Measurements from ENCODE around the gene MORN1.

Gene MORN1

GRCh38 chr1:2418791-2419320, 27.5 kb upstream of the MORN1 start:
- no peak for DNase-seq

- no peak for DNase-seq
These were observed 26.5 kb upstream of the MORN1 start for GRCh38 chr1:2417833-2418225.

DNA sequence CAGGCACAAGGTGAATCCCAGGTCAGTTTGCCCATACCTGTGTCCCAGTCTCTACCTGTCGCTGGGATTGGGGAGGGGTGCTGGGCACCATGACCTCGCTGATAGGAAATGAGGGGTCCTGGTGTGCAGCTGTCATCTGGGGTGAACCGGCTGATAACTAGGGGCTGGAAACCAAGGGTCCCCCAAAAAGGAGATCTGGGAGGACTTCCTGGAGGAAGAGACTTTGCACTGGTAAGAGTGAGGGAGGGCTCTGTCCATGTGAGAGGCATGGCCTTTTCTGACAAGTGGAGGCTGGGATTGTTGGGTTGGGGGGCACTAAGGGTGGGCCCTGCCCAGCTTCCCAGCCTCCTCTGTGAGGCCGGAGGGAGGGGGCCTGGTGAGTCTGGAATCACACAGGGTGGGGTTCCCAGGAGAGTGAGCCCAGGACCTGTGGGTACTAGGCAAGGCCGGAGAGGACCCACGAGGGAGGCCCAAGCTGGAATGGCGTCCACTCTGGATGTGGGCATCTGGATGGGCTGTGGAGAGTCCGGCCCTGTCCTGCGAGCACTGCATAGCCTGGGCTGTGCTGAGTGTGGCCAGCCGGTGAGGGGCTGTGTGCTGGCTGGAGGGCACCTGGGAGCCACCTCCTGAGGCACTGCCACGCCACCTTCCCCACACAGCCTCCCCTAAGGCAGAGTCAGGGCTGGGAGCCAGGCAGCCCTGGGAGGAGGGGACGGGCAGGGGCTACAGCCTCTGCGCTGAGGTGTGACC, 25.9 kb upstream of the MORN1 start:
- no peak for DNase-seq

DNA sequence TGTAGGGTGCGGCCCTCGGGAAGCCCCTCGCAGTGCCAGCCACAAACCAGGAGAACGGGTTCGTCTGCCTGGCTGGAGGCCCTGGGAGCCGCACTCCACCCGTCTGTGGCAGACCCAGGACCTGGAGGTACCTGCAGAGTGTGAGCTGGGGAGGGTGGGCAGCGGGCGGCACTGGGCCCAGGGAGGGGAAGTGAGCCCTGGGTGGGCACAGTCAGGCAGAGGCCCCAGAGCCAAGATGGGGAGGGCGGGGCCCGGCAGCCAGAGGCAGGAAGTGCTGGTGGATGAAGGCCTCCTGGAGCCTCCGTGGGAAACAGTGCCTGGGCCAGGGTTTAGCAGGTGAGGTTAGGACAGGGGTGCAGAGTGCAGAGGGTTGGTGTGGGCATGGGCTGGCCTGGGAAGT, 25.0 kb upstream of the MORN1 start:
- no peak for DNase-seq

- DNase-seq, result peak; percentile 16
These were observed 24.5 kb upstream of the MORN1 start for GRCh38 chr1:2415801-2416208.

GRCh38 chr1:2415337-2415736, 24.0 kb upstream of the MORN1 start:
- no peak for DNase-seq

DNA sequence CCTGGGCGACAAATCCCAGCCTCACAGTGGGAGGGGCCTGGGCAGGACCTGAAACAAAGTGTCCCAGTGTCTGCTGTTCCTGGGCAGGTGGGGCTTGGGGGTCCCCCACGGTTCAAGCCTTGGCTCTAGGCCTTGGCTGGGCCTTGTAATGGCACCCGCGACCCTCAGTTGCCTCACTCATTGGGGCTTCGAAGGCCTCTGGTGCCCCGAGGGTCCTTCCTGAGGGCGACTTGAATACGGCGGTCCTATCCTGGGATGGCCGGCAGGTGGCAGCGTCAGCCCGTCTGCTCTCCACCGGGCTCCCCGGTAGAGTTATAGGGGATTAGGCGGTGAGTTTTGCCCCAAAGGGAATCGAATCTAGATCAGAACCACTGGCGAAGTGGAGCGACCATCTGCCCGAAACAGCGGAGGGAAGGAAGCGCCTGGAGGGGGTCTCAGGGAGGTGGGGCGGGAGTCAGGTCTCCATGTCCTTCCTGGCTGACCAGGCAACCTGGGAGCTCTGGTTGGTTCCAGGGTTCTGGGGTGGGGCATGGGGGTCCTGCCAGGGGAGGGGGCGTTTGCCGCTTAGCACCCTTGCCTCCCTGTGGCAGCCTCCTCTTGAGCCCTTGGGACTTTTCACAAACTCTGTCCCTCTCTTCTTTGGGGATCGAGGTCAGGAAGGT, 23.1 kb upstream of the MORN1 start:
- DNase-seq, result peak; percentile 4

- peak; percentile 2 for DNase-seq
These were observed 22.3 kb upstream of the MORN1 start for GRCh38 chr1:2413495-2414296.

DNA sequence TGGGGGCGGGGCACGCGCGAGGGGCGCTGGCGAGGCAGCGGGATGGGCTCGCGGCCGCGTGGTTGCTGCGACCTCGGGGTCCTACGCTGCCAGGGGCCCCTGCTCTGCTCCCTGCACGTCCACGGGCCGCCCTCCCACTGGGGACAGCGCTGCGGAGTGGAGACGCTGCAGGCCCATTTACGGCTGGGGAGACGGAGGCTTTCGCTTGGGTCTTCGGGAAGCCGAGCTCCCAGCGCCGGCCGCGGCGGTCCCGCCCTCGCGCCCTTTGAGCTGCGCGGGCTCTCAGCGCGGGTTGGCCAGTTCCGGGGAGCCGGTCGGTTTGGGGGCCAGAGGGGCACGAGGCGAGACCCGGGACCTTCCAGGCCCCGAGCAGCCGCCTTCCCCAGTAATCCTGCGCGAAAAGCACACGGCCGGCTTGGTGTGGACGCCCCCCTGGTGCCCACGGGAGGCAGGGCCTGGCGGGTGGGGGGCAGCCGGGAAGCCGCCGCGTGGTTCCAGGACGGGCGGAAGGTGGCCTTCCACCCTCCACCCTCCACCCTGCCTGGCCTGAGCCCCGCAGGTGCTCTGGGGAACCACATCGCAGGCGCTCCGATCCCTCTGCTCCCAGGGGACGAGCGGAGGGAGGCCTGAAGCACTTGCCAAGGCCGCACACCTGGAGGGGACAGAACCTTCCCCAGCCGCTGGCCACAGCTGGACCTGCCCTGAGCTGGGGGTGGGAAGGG, 21.6 kb upstream of the MORN1 start:
- DNase-seq, result no peak

DNA sequence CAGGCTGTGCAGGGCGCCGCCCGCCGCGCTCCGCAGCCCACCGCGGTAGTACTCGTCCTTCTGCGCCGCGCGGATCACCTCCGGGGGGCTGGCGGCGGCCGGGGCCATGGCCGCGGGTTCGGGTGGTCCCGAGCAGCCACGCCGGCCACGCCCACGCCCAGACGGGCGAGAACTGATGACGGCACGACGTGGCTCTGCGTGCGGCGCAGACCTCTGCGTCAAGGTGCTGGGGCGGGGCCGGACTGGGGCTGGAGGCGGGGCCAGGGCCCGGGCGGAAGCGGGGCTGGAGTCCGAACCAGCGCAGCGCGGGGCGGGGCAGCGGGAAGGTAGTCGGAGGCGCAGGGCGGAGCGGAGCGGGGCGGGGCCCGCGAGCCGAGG, 21.0 kb upstream of the MORN1 start, which contains the start of gene PEX10:
Gene PEX10 (minus strand): TSS at position 170 of the 378 bp plus-strand sequence. CDS start 62 bp downstream, at position 108.
- DNase-seq, result peak; percentile 70

DNA sequence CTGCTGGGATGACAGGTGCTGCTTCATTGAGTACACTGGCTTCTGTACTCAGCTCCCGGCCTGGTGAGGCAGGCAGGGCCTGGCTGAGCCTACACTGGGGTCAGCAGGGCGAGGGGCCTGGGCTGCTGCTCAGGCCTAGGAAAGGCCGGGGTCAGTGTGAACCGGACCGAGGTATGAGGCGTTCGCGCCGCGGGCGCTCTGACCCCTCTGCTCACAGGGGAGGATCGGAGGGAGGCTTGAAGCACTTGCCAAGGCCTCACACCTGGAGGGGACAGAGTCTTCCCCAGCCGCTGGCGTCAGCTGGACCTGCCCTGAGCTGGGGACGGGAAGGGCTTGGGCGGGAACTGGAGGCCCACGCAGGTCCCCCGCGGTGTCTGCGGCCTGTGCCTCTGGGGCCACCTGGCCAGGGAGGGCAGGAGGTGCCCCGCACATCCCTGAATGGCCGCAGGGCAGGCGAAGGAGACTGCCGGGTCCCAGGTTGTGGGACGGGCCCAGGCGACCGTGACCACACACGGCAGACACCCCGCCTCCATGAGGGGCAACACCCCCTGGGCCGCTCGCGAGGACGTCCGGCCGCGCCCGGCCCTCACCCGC, 20.5 kb upstream of the MORN1 start:
- DNase-seq, result no peak

DNA sequence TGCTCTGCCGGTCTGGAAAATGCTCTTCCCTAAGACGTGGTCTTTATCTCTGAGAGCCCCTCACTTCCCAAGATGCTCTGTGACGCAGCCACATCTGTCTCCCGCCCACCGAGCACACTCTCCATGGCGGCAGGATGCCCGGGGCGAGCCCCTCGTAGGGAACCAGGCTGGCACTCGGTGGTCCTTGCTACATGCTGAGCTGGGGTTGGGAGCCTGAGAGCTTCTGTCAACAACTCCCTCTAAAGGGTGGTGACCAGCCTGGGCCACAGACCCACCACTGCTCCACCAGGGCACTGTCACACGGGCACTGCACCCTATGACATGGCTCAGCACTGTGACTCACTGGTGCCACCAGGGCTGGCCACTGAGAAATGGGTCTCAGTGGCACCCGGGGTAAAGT, 18.4 kb upstream of the MORN1 start:
- DNase-seq, result no peak

GRCh38 chr1:2408859-2409276, 17.5 kb upstream of the MORN1 start:
- no peak for DNase-seq

DNA sequence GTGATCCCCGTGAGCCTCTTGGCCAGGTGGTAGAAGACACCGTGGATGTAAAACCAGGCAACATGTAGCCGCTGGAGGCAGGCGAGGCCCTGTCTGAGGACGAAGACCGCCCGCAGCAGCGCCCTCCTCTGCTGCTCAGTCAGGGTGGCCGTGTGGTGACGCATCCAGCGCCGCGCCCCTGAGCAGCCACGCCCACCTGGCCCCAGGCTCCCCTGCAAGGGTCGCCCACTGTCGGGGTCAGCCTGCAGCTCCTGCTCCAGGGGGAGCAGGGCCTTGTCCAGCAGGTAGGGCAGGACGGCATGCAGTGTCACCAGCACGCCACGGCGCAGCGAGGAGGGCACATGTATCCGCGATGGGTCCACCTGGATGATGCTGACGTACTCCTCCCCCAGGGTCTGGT, 17.1 kb upstream of the MORN1 start:
- no peak for DNase-seq

- DNase-seq, result no peak
These were observed 16.6 kb upstream of the MORN1 start for GRCh38 chr1:2407991-2408275.

- no peak for DNase-seq
These were observed 16.0 kb upstream of the MORN1 start for GRCh38 chr1:2407166-2407990.

- peak; percentile 16 for DNase-seq
These were observed 15.2 kb upstream of the MORN1 start for GRCh38 chr1:2406451-2407041.

DNA sequence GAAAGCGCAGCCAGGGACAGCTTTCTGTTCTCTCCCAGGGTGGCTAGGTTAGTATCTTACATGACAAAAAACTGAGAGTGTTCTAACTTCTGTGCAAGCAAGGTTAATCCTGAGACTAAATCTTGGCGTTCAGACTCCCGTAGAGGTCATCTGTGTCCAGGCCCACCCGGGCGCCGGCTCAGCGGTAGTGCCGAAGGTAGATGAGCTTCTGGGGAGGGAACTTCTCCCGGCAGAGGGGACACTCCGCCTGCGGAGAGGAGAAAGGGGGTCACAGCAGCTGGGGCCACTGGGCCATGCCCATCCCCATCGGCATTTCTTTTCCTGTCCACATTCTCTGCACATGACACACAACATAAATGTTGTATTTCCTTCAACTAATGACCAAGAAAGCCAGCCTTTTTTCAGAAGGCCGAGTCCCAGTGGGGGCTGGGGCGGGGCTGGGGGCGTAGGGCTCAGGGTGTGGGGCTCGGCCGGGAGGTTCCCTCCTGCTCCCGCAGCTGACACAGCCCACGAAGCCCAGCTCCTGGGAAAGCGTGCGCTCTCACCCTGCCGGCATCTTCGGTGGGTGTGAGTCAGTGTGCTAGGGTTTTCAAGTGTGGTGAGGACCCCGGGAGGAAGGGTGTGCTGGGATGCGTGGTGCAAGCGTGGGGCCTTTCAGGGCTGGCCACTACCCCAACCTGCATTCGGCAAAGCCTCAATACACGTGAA, 14.4 kb upstream of the MORN1 start:
- DNase-seq, result no peak

DNA sequence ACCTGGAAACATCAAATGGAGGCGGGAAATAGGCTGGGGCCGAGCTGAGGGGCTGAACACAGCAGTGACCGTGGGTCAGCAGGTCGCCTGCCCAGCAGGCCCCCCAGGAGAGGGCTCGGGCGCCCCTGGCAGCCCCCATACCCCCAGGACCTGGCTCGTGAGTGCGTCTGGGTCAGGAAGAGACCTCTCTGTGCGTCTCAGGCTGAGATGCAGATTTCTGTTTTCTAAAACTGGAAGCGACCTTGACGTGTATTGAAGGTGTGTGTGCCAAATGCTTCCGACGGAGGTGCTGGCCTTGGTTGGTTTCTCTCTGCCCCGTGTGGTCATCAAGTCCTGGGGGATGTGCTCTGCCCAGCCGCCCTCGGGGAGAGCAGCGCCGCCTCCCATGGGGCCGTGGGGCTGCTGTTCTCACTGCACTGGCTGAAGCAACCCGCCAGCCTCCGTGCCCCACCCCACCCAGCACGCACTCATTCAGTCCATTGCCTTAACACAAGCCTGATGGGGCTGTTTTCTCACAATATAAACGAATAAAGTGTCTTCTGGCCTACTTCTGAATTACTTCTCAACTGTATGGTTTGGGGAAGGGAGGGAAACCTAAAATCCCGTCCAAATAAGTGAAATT, 13.6 kb upstream of the MORN1 start:
- DNase-seq, result no peak

All from SHP77 treated with DMSO at 0.1 percent for 48 hours (cell line).